Ectodermal cell (in vitro differentiated cells): ENCODE data around the gene APBA2.

Experiments used
- H3K27ac ChIP-seq: 2 replicates; pipeline ENCODE4 v1.7.0; 2013; ENCODE audit warnings: mild to moderate bottlenecking, low read depth, low read length; ENCODE audit not compliant: insufficient read depth, poor library complexity, severe bottlenecking
- H3K27me3 ChIP-seq: 2 replicates; pipeline ENCODE4 v1.7.0; 2013; ENCODE audit warnings: mild to moderate bottlenecking, low read length; ENCODE audit not compliant: insufficient read depth, control insufficient read depth, poor library complexity, severe bottlenecking
- H3K36me3 ChIP-seq: one replicate; pipeline ENCODE4 v1.7.0; 2013; ENCODE audit warnings: low read length; ENCODE audit not compliant: control insufficient read depth, insufficient read depth
- H3K4me1 ChIP-seq: one replicate; pipeline ENCODE4 v1.7.0; 2013; ENCODE audit warnings: low read length; ENCODE audit not compliant: control insufficient read depth, insufficient read depth
- H3K4me3 ChIP-seq: 2 replicates; pipeline ENCODE4 v1.7.0; 2013; ENCODE audit warnings: low read depth, low read length, control low read depth; ENCODE audit not compliant: insufficient read depth
- H3K9me3 ChIP-seq: 2 replicates; pipeline ENCODE4 v1.7.0; 2013; ENCODE audit warnings: mild to moderate bottlenecking, low read length, moderate library complexity; ENCODE audit not compliant: control insufficient read depth
- WGBS, 2 experiments: methylation state at CpG; one replicate each; pipeline ENCODE4 v1.1.7; 2013; ENCODE audit warnings: missing lambda C conversion rate in 2 of 2; 5-methylcytosine and 5-hydroxymethylcytosine counted together

The APBA2 gene

GRCh38 chr15:29120593-29121368 is 235.0 kb downstream of the APBA2 start:
- Histone ChIP-seq H3K36me3 (no peaks in the 10 kb centered on the region), H3K27ac (no peak overlapping the region), H3K4me1 (peaks cover 22% of the 10 kb centered on the region), H3K27me3 (no peaks in the 10 kb centered on the region), H3K9me3 (no peaks in the 10 kb centered on the region), H3K4me3 (no peak overlapping the region)
- 94 to 95% methylated on average over 20 of the region's 20 CpGs for WGBS, 2 experiments

GRCh38 chr15:29121369-29121656 is 235.5 kb downstream of the APBA2 start:
- WGBS, 2 experiments: 81 to 83% methylated on average over 7 of the region's 7 CpGs
- H3K4me1 ChIP-seq: peaks cover 22% of the 10 kb centered on the region
- H3K27me3 ChIP-seq: no peaks in the 10 kb centered on the region

DNA sequence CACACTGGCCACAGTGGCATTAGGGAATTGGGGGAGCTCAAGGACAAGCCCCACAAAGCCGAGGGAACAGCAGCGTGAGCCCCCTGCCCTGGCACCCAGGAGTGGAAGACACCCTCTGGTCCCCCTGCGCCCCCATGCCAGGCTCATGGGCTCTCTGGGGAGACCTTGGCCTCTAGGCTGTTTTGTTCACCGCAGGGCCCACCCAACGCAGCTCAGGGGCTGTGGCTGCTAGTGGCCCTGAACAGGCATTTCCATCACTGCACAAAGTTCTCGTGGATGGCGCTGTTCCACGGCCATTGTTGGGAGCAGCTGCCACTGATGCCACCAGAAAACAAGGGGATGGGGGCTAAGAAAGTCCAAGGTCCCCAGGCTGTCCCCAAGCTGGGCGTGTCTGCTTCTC is 236.1 kb downstream of the APBA2 start:
- Histone ChIP-seq H3K4me1 (peaks cover 22% of the 10 kb centered on the region), H3K27ac (no peak overlapping the region), H3K4me3 (no peak overlapping the region), H3K36me3 (no peaks in the 10 kb centered on the region), H3K27me3 (no peaks in the 10 kb centered on the region), H3K9me3 (no peaks in the 10 kb centered on the region)
- WGBS, 2 experiments: 83 to 85% methylated on average over 9 of the region's 9 CpGs

More at GRCh38 chr15:29121369-29121656, 235.5 kb downstream of the APBA2 start:
- Histone ChIP-seq H3K36me3 (no peaks in the 10 kb centered on the region), H3K9me3 (no peaks in the 10 kb centered on the region), H3K4me3 (no peak overlapping the region), H3K27ac (no peak overlapping the region)

DNA sequence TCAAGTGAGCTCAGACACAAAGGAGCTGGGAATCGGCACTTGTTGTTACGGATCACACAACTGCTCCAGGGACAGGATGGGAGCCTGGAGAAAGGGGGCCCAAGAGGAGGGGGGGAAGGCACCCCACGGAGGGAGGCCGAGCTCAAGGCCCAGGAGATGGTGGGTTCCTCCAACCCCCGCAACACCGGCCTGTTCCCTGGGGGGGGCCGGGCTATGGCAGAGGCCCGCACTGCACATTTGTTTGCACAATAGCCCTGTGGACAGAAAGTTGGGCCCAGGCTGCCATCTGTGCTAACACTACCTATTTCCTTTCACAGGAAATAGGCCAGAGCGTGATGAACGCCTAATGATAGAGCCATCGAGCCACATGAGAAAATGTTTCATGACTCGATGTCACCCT is 236.7 kb downstream of the APBA2 start:
- Histone ChIP-seq H3K36me3 (no peaks in the 10 kb centered on the region), H3K4me1 (peaks cover 22% of the 10 kb centered on the region), H3K9me3 (no peaks in the 10 kb centered on the region), H3K4me3 (no peak overlapping the region), H3K27ac (no peak overlapping the region), H3K27me3 (no peaks in the 10 kb centered on the region)
- WGBS, 2 experiments: 81 to 82% methylated on average over 12 of the region's 12 CpGs

GRCh38 chr15:29123171-29123570 is 237.4 kb downstream of the APBA2 start:
- H3K9me3 ChIP-seq: no peaks in the 10 kb centered on the region
- H3K27ac ChIP-seq: no peak overlapping the region
- no peaks in the 10 kb centered on the region for H3K36me3 ChIP-seq
- H3K27me3 ChIP-seq: no peaks in the 10 kb centered on the region
- H3K4me3 ChIP-seq: no peak overlapping the region
- 91% methylated on average over 18 of the region's 18 CpGs for WGBS, 2 experiments
- peaks cover 22% of the 10 kb centered on the region for H3K4me1 ChIP-seq

DNA sequence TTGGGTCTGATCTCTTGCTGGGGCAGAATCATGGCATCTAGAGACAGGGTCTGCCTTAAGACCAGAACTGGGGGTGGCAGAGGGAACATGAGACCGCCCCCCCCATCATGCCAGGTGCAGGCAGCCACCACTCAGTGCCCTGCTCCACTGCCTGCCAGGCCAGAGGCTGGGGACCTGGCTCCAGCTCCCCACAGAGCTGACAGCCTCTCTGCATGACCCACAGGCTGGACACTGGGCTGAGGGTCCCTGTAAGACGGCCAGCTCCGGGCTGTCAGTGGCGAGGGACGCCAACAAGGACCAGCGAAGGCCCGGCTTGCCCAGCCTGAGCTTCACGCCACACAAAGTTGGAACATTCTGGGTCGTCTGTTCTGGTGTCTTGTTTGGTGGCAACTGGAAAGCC is 238.2 kb downstream of the APBA2 start:
- Histone ChIP-seq H3K9me3 (no peaks in the 10 kb centered on the region), H3K4me3 (no peak overlapping the region), H3K36me3 (no peaks in the 10 kb centered on the region), H3K27ac (no peak overlapping the region), H3K4me1 (peaks cover 22% of the 10 kb centered on the region), H3K27me3 (no peaks in the 10 kb centered on the region)
- 94 to 95% methylated on average over 9 of the region's 9 CpGs for WGBS, 2 experiments

GRCh38 chr15:29124581-29125381 is 239.0 kb downstream of the APBA2 start:
- Histone ChIP-seq H3K9me3 (no peaks in the 10 kb centered on the region), H3K36me3 (no peaks in the 10 kb centered on the region), H3K4me3 (no peak overlapping the region), H3K27me3 (no peaks in the 10 kb centered on the region), H3K4me1 (peaks cover 27% of the 10 kb centered on the region), H3K27ac (no peak overlapping the region)
- WGBS, 2 experiments: 82 to 85% methylated on average over 22 of the region's 22 CpGs

DNA sequence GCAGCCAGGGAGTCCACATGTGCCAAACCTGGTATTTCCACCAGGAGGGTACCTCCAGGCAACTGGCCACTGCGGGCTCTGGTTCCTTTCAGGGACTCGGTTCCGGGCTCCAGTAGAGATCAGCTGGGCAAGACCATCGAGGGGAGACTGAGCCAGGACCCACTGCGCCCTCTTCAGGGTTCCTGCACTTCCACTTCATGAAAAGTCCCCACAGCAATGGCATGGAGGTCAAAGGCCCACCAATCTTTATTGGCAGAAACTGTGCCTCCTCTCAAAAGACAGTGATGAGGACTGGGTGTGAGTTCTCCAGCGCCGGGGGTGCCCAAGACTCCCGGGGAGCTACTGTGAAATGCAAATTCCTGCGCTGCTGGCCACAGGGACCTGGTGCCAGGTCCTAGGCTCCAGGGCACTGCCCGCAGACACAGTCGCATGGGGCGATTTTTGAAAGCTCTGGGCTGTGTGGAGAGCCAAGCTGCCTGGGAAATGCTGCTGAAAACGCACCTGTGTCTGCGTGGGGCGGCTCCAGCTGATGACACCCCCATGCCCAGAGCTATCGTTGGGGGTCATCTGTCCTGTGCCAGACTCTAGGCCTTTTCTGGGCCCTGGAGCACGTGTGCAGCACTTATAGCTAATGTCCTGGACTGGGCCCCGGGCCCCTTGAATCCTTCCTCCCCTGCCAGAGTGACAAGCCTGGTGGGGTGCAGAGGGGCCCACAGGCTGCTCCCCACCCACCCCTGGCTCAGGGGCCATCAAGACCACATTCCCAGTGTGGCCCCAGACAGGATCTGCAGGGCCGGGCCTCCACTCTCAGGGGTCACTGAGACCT is 239.8 kb downstream of the APBA2 start:
- Histone ChIP-seq H3K4me3 (no peak overlapping the region), H3K36me3 (no peaks in the 10 kb centered on the region), H3K4me1 (peaks cover 30% of the 10 kb centered on the region), H3K27ac (no peak overlapping the region), H3K27me3 (no peaks in the 10 kb centered on the region), H3K9me3 (no peaks in the 10 kb centered on the region)
- WGBS, 2 experiments: 95 to 96% methylated on average over 19 of the region's 19 CpGs

DNA sequence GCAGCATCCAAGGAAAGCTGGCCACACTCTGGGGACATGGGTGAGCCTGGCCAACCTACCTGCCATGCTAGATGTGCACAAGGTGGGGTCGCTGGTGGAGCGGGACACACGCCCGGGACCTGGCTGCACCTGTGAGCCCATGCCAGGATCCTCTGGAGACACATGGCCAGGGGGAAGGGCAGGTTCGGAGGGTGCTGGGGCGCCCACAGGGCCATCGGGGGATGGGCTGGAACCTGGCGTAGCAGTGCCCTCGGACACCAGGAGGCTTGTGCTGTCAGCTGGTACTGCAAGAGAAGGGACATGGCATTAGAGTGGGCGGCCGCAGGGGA is 240.4 kb downstream of the APBA2 start:
- H3K4me1 ChIP-seq: peaks cover 30% of the 10 kb centered on the region
- 85 to 86% methylated on average over 11 of the region's 11 CpGs for WGBS, 2 experiments
- H3K36me3 ChIP-seq: no peaks in the 10 kb centered on the region
- H3K27me3 ChIP-seq: no peaks in the 10 kb centered on the region
- no peaks in the 10 kb centered on the region for H3K9me3 ChIP-seq
- no peak overlapping the region for H3K27ac ChIP-seq
- H3K4me3 ChIP-seq: no peak overlapping the region

- no peak overlapping the region for H3K4me3 ChIP-seq
- H3K27me3 ChIP-seq: no peaks in the 10 kb centered on the region
- 87 to 88% methylated on average over 19 of the region's 19 CpGs for WGBS, 2 experiments
- peaks cover 25% of the 10 kb centered on the region for H3K4me1 ChIP-seq
- no peak overlapping the region for H3K27ac ChIP-seq
- no peaks in the 10 kb centered on the region for H3K36me3 ChIP-seq
- no peaks in the 10 kb centered on the region for H3K9me3 ChIP-seq
Measured at GRCh38 chr15:29126821-29127461, 241.2 kb downstream of the APBA2 start.
